ENCODE measurements around the gene IL4I1. TPM values are rescaled to one million over a fixed set of nuclear protein-coding genes. Genes with fewer than 3 reads are reported as not detected.

IL4I1 gene
- total RNA-seq, 1 experiment from 2014 or later: 1.5 TPM

DNA sequence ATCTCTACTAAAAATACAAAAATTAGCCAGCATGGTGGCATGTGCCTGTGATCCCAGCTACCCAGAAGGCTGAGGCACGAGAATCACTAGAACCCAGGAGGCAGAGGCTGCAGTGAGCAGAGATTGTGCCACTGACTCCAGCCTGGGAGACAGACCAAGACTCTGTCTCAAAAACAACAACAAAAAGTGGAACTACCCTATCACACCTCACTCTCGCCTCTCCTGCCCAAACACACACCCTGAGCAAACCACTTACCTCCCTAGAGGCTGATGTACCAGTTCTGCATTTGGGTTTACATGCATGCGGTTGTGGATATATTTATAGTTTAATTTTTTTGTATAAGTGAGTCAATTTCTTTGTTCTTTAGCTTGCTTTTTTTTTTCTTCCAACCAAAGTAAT lies 53.4 kb downstream of the IL4I1 start:
- Histone ChIP-seq H3K4me1 (ENCODE audit: control insufficient read depth, insufficient read depth, low read length) (no peaks in the 10 kb centered on the region; the same call in 1 of the 2 replicates), H3K27ac (ENCODE audit: low read length) (no peak overlapping the region), H3K27me3 (ENCODE audit: control insufficient read depth, insufficient read depth, low read length) (no peaks in the 10 kb centered on the region), H3K9me3 (ENCODE audit: control insufficient read depth, insufficient read depth, low read depth, low read length) (no peaks in the 10 kb centered on the region), H3K4me3 (ENCODE audit: low read depth in 2 of 2, low read length in 2 of 2) (no peak overlapping the region), H3K36me3 (ENCODE audit: control insufficient read depth, insufficient read depth, low read length) (no peaks in the 10 kb centered on the region; the same call in 1 of the 2 replicates)
- ATAC-seq (no peak), DNase-seq (ENCODE audit: low read depth, low spot score) (no peak)
- in situ Hi-C loops (cut with HindIII; ENCODE audit: low pct_unique_long_range_greater_than_20kb, low sequenced_read_pairs) (no loop called here), intact Hi-C loops (cut with micrococcal nuclease; ENCODE audit: unreplicated experiment) (no loop called here)
- CTCF ChIA-PET: no interaction called here
- no TSS peak for BruUV-seq (replicated peaks)
- POLR2A ChIA-PET: no interaction called here
- TF ChIP-seq, protein P1, sequence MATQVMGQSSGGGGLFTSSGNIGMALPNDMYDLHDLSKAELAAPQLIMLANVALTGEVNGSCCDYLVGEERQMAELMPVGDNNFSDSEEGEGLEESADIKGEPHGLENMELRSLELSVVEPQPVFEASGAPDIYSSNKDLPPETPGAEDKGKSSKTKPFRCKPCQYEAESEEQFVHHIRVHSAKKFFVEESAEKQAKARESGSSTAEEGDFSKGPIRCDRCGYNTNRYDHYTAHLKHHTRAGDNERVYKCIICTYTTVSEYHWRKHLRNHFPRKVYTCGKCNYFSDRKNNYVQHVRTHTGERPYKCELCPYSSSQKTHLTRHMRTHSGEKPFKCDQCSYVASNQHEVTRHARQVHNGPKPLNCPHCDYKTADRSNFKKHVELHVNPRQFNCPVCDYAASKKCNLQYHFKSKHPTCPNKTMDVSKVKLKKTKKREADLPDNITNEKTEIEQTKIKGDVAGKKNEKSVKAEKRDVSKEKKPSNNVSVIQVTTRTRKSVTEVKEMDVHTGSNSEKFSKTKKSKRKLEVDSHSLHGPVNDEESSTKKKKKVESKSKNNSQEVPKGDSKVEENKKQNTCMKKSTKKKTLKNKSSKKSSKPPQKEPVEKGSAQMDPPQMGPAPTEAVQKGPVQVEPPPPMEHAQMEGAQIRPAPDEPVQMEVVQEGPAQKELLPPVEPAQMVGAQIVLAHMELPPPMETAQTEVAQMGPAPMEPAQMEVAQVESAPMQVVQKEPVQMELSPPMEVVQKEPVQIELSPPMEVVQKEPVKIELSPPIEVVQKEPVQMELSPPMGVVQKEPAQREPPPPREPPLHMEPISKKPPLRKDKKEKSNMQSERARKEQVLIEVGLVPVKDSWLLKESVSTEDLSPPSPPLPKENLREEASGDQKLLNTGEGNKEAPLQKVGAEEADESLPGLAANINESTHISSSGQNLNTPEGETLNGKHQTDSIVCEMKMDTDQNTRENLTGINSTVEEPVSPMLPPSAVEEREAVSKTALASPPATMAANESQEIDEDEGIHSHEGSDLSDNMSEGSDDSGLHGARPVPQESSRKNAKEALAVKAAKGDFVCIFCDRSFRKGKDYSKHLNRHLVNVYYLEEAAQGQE (IDR thresholded peaks at IDR 0.05; ENCODE audit: insufficient read depth in 1 of 2, low read depth in 2 of 2, low read length in 1 of 2): no peak

DNA sequence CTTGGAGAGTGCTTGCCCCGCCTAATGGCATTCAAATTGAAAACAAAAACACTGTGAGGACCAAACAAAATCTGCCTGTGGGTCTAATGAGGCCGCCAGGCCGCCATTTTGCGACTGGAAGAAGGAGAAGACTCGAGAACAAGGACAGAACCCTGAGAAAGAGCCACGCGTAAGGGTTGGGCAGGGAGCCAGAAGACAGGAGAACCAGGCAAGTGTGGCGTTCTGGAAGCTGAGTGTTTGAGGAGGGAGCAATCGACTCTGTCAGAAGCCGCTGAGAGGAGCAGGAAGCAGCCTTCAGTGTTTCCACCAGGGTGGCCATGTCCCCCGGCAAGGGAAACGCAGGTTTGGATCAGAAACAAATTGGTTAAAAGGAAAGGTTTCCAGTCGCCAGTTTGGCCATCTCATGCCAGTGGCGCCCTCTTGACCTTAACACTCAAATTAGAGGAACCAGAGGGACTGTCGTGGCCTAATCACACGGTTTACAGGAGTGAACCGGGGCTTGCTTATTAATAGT lies 55.9 kb downstream of the IL4I1 start:
- no peak for DNase-seq (ENCODE audit: low read depth, low spot score)
- no peak overlapping the region for H3K4me3 ChIP-seq (ENCODE audit: low read depth in 2 of 2, low read length in 2 of 2)
- no peaks in the 10 kb centered on the region for H3K27me3 ChIP-seq (ENCODE audit: control insufficient read depth, insufficient read depth, low read length)
- CTCF ChIA-PET: no interaction called here
- BruUV-seq (replicated peaks): no TSS peak
- H3K9me3 ChIP-seq (ENCODE audit: control insufficient read depth, insufficient read depth, low read depth, low read length): no peaks in the 10 kb centered on the region
- H3K36me3 ChIP-seq (ENCODE audit: control insufficient read depth, insufficient read depth, low read length): no peaks in the 10 kb centered on the region; the same call in 1 of the 2 replicates
- POLR2A ChIA-PET: no interaction called here
- H3K27ac ChIP-seq (ENCODE audit: low read length): no peak overlapping the region
- TF ChIP-seq POLR2AphosphoS5 (IDR thresholded peaks at IDR 0.05; ENCODE audit: low read depth, low read length) (no peak), SIN3A (IDR thresholded peaks at IDR 0.05; ENCODE audit: borderline replicate concordance, insufficient read depth, low read depth, low read length) (no peak), TCF7L2 (IDR thresholded peaks at IDR 0.05; ENCODE audit: low read depth, low read length) (no peak)
- TF ChIP-seq, protein P1 (IDR thresholded peaks at IDR 0.05; ENCODE audit: insufficient read depth in 1 of 2, low read depth in 2 of 2, low read length in 1 of 2): no peak
- TF ChIP-seq, protein P2, sequence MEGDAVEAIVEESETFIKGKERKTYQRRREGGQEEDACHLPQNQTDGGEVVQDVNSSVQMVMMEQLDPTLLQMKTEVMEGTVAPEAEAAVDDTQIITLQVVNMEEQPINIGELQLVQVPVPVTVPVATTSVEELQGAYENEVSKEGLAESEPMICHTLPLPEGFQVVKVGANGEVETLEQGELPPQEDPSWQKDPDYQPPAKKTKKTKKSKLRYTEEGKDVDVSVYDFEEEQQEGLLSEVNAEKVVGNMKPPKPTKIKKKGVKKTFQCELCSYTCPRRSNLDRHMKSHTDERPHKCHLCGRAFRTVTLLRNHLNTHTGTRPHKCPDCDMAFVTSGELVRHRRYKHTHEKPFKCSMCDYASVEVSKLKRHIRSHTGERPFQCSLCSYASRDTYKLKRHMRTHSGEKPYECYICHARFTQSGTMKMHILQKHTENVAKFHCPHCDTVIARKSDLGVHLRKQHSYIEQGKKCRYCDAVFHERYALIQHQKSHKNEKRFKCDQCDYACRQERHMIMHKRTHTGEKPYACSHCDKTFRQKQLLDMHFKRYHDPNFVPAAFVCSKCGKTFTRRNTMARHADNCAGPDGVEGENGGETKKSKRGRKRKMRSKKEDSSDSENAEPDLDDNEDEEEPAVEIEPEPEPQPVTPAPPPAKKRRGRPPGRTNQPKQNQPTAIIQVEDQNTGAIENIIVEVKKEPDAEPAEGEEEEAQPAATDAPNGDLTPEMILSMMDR (IDR thresholded peaks at IDR 0.05): no peak
- ATAC-seq: no peak
- in situ Hi-C loops (cut with HindIII; ENCODE audit: low pct_unique_long_range_greater_than_20kb, low sequenced_read_pairs) (no loop called here), intact Hi-C loops (cut with micrococcal nuclease; ENCODE audit: unreplicated experiment) (no loop called here)
- no peaks in the 10 kb centered on the region; the same call in 1 of the 2 replicates for H3K4me1 ChIP-seq (ENCODE audit: control insufficient read depth, insufficient read depth, low read length)

Measured in Panc1 (cell line).